Measurements from ENCODE around the gene TCEA2. TPM values are rescaled to one million over a fixed set of nuclear protein-coding genes. Genes with fewer than 3 reads are reported as not detected.

The TCEA2 gene
- total and polyA plus RNA-seq, 2 of the 13 experiments (the other 11 are each of a cell fraction or from before 2014, with no cell fraction given) = 28.1 to 33.7 TPM

- TF ChIP-seq CEBPG (CRISPR knock-in tag; IDR thresholded peaks at IDR 0.05) = peak; percentile 97
- TF ChIP-seq PAX8 (CRISPR knock-in tag; IDR thresholded peaks at IDR 0.05; ENCODE audit: borderline replicate concordance) = peak; percentile 37; the same call in 1 of the 2 replicates
- TF ChIP-seq BCL6 (CRISPR knock-in tag; IDR thresholded peaks at IDR 0.05) = 0 out of 2 replicates have a peak, but pooled peaks have one; percentile 34
- no peak for TF ChIP-seq HMG20A (CRISPR knock-in tag; IDR thresholded peaks at IDR 0.05; ENCODE audit: borderline replicate concordance)
- no peak for TF ChIP-seq RBM39 (IDR thresholded peaks at IDR 0.05; ENCODE audit: low read depth, low read length, poor library complexity, severe bottlenecking)
- TF ChIP-seq ZNF512B (CRISPR knock-in tag; IDR thresholded peaks at IDR 0.05; ENCODE audit: borderline replicate concordance) = 0 out of 2 replicates have a peak, but pooled peaks have one; percentile 36
- no peak for TF ChIP-seq ZNF614 (CRISPR knock-in tag; IDR thresholded peaks at IDR 0.05; ENCODE audit: borderline replicate concordance)
- TF ChIP-seq NKX3-1 (CRISPR knock-in tag; IDR thresholded peaks at IDR 0.05) = 0 out of 2 replicates have a peak, but pooled peaks have one; percentile 13
- peak; percentile 51; the same call in 1 of the 2 replicates for TF ChIP-seq ARID4A (CRISPR knock-in tag; IDR thresholded peaks at IDR 0.05; ENCODE audit: borderline replicate concordance)
- TF ChIP-seq ZNF772 (CRISPR knock-in tag; IDR thresholded peaks at IDR 0.05) = peak; percentile 90; the same call in 1 of the 2 replicates
- TF ChIP-seq RARG (CRISPR knock-in tag; IDR thresholded peaks at IDR 0.05; ENCODE audit: low read depth) = 0 out of 2 replicates have a peak, but pooled peaks have one; percentile 40
- no peak for TF ChIP-seq GLMP (CRISPR knock-in tag; IDR thresholded peaks at IDR 0.05; ENCODE audit: borderline replicate concordance)
- TF ChIP-seq RXRA (CRISPR knock-in tag; IDR thresholded peaks at IDR 0.05) = 0 out of 2 replicates have a peak, but pooled peaks have one; percentile 30
- TF ChIP-seq RFXANK (CRISPR knock-in tag; IDR thresholded peaks at IDR 0.05) = no peak
- 0 out of 2 replicates have a peak, but pooled peaks have one; percentile 31 for TF ChIP-seq ZNF503 (CRISPR knock-in tag; IDR thresholded peaks at IDR 0.05)
- TF ChIP-seq ZNF33B (CRISPR knock-in tag; IDR thresholded peaks at IDR 0.05) = no peak; the same call in 1 of the 2 replicates
- no peak for TF ChIP-seq PRPF4 (IDR thresholded peaks at IDR 0.05; ENCODE audit: low read depth, low read length, poor library complexity, severe bottlenecking)
- TF ChIP-seq TMF1 (CRISPR knock-in tag; IDR thresholded peaks at IDR 0.05; ENCODE audit: low read depth) = peak; percentile 82; the same call in 1 of the 2 replicates
- peak; percentile 65 for TF ChIP-seq HOXD1 (CRISPR knock-in tag; IDR thresholded peaks at IDR 0.05)
Observed at GRCh38 chr20:64041040-64041780, 21.8 kb upstream of the TCEA2 start (continued).
